MM.1S (cell line): Measurements from ENCODE around the gene RAPGEF4.

Source experiments
- DNase-seq: peaks from one replicate; pipeline ENCODE4 v3.0.0-alpha.2; 2015
- H2AFZ ChIP-seq: fragments of 300-600 bp; sonication (generic); 2 replicates; pipeline ENCODE4 v1.6.0; 2016; ENCODE audit warnings: antibody characterized with exemption, low read length
- H3F3A ChIP-seq: fragments of 300-600 bp; sonication (generic); 2 replicates; pipeline ENCODE4 v1.6.1; 2016; ENCODE audit warnings: mild to moderate bottlenecking, antibody characterized with exemption, low read length, moderate library complexity, mixed read lengths; ENCODE audit not compliant: insufficient read depth
- H3K27ac ChIP-seq: fragments of 300-600 bp; sonication (generic); 2 replicates; pipeline ENCODE4 v1.5.1; 2016; ENCODE audit warnings: mild to moderate bottlenecking, low read length
- H3K27me3 ChIP-seq: fragments of 300-600 bp; sonication (generic); replicated peaks from 2 replicates; pipeline ENCODE4 v1.6.0; 2016; ENCODE audit warnings: low read length; ENCODE audit not compliant: insufficient read depth
- H3K36me3 ChIP-seq: fragments of 300-600 bp; sonication (generic); replicated peaks from 2 replicates; pipeline ENCODE4 v1.6.1; 2016; ENCODE audit warnings: mild to moderate bottlenecking, low read length, mixed read lengths; ENCODE audit not compliant: insufficient read depth
- H3K4me1 ChIP-seq: fragments of 300-600 bp; sonication (generic); 2 replicates; pipeline ENCODE4 v1.6.1; 2016; ENCODE audit warnings: low read length, mixed read lengths
- H3K4me2 ChIP-seq: fragments of 300-600 bp; sonication (generic); 2 replicates; pipeline ENCODE4 v1.6.0; 2016; ENCODE audit warnings: low read depth, low read length
- H3K4me3 ChIP-seq: fragments of 300-600 bp; sonication (generic); 2 replicates; pipeline ENCODE4 v1.5.1; 2016; ENCODE audit warnings: low read length, mixed read lengths
- H3K79me2 ChIP-seq: fragments of 300-600 bp; sonication (generic); 2 replicates; pipeline ENCODE4 v1.6.1; 2016; ENCODE audit warnings: mixed run types, low read length, mixed read lengths
- H3K9ac ChIP-seq: fragments of 300-600 bp; sonication (generic); 2 replicates; pipeline ENCODE4 v1.6.1; 2016; ENCODE audit warnings: low read length, mixed read lengths
- H3K9me2 ChIP-seq: fragments of 300-600 bp; sonication (generic); replicated peaks from 2 replicates; pipeline ENCODE4 v1.6.1; 2016; ENCODE audit warnings: mild to moderate bottlenecking, low read length, mixed read lengths; ENCODE audit not compliant: insufficient read depth
- H3K9me3 ChIP-seq: fragments of 300-600 bp; sonication (generic); replicated peaks from 2 replicates; pipeline ENCODE4 v1.6.1; 2016; ENCODE audit warnings: mild to moderate bottlenecking, low read length, mixed read lengths; ENCODE audit not compliant: insufficient read depth
- H4K20me1 ChIP-seq: fragments of 300-600 bp; sonication (generic); 2 replicates; pipeline ENCODE4 v1.6.1; 2016; ENCODE audit warnings: mild to moderate bottlenecking, low read length, moderate library complexity, mixed read lengths; ENCODE audit not compliant: insufficient read depth
- CTCF ChIP-seq: fragments of 300-600 bp; sonication (generic); IDR thresholded peaks from 2 replicates; pipeline ENCODE4 v1.5.1; 2016; ENCODE audit warnings: antibody characterized with exemption, low read length, mixed read lengths
- EZH2 ChIP-seq: fragments of 300-600 bp; sonication (generic); optimal IDR thresholded peaks from 2 replicates; pipeline ENCODE3; 2017; ENCODE audit warnings: low read depth, mild to moderate bottlenecking, antibody characterized with exemption, low read length, mixed read lengths
- EZH2phosphoT487 ChIP-seq: fragments of 300-600 bp; sonication (generic); IDR thresholded peaks from 2 replicates; pipeline ENCODE4 v1.6.1; 2018; ENCODE audit warnings: antibody characterized with exemption, low read length

Gene RAPGEF4

GRCh38 chr2:172919732-172920131 is 184.1 kb downstream of the RAPGEF4 start:
- no peaks in the 10 kb centered on the region for H4K20me1 ChIP-seq
- H3K4me3 ChIP-seq: no peak overlapping the region
- H3K4me2 ChIP-seq: no peak overlapping the region
- no peaks in the 10 kb centered on the region for H3K9me3 ChIP-seq
- H3K9me2 ChIP-seq: no peaks in the 10 kb centered on the region
- H3K9ac ChIP-seq: no peak overlapping the region
- no peak overlapping the region for H3K27ac ChIP-seq
- H3K4me1 ChIP-seq: no peaks in the 10 kb centered on the region
- TF ChIP-seq EZH2phosphoT487: no peak
- H3K36me3 ChIP-seq: no peaks in the 10 kb centered on the region
- H2AFZ ChIP-seq: no peak overlapping the region
- H3F3A ChIP-seq: no peaks in the 10 kb centered on the region
- H3K27me3 ChIP-seq: no peaks in the 10 kb centered on the region
- H3K79me2 ChIP-seq: no peaks in the 10 kb centered on the region
- DNase-seq: no peak

- Histone ChIP-seq H3F3A (no peaks in the 10 kb centered on the region), H3K36me3 (no peaks in the 10 kb centered on the region), H3K4me3 (no peak overlapping the region), H3K9me2 (no peaks in the 10 kb centered on the region), H3K27ac (no peak overlapping the region), H3K4me1 (no peaks in the 10 kb centered on the region), H3K9me3 (no peaks in the 10 kb centered on the region), H3K4me2 (no peak overlapping the region), H3K27me3 (no peaks in the 10 kb centered on the region), H2AFZ (no peak overlapping the region), H3K9ac (no peak overlapping the region), H3K79me2 (no peaks in the 10 kb centered on the region), H4K20me1 (no peaks in the 10 kb centered on the region)
- TF ChIP-seq CTCF (no peak), EZH2 (no peak), EZH2phosphoT487 (no peak)
- no peak for DNase-seq
These were observed 186.0 kb downstream of the RAPGEF4 start for GRCh38 chr2:172921532-172922236.

- TF ChIP-seq EZH2: no peak
- no peak for TF ChIP-seq CTCF
- no peak for TF ChIP-seq EZH2phosphoT487
- Histone ChIP-seq H3K27me3 (no peaks in the 10 kb centered on the region), H3K4me2 (no peak overlapping the region), H3K36me3 (no peaks in the 10 kb centered on the region), H3K4me1 (0 out of 2 replicates have a peak, but pooled peaks cover under 1% of the 10 kb centered on the region), H3K9me2 (no peaks in the 10 kb centered on the region), H3K4me3 (no peak overlapping the region), H3K9me3 (no peaks in the 10 kb centered on the region), H3K9ac (no peak overlapping the region), H2AFZ (no peak overlapping the region), H3K27ac (no peak overlapping the region), H4K20me1 (no peaks in the 10 kb centered on the region), H3K79me2 (no peaks in the 10 kb centered on the region), H3F3A (no peaks in the 10 kb centered on the region)
- DNase-seq: no peak
These were observed 186.7 kb downstream of the RAPGEF4 start for GRCh38 chr2:172922306-172922705.

- no peaks in the 10 kb centered on the region for H3K79me2 ChIP-seq
- no peaks in the 10 kb centered on the region for H3F3A ChIP-seq
- no peak overlapping the region for H3K4me3 ChIP-seq
- H3K9ac ChIP-seq: no peak overlapping the region
- H3K9me2 ChIP-seq: no peaks in the 10 kb centered on the region
- H3K4me1 ChIP-seq: peaks cover 5% of the 10 kb centered on the region
- no peak for DNase-seq
- TF ChIP-seq EZH2phosphoT487 (no peak), EZH2 (no peak), CTCF (no peak)
- no peak overlapping the region for H3K27ac ChIP-seq
- no peaks in the 10 kb centered on the region for H3K36me3 ChIP-seq
- no peak overlapping the region for H2AFZ ChIP-seq
- no peaks in the 10 kb centered on the region for H3K27me3 ChIP-seq
- no peaks in the 10 kb centered on the region for H4K20me1 ChIP-seq
- no peaks in the 10 kb centered on the region for H3K9me3 ChIP-seq
- no peak overlapping the region for H3K4me2 ChIP-seq
These were observed 187.2 kb downstream of the RAPGEF4 start for GRCh38 chr2:172922815-172923214.
